Measurements from ENCODE around the gene HOGA1. TPM values are rescaled to one million over a fixed set of nuclear protein-coding genes. Genes with fewer than 3 reads are reported as not detected.
A peak's percentile ranks its signal among the peaks of the same experiment; 100 is the strongest.

The HOGA1 gene
- under 1 TPM in 1 of 5 donors, not detected in 4; 0.18 TPM for total RNA-seq
- total RNA-seq (2013), result not detected
- total RNA-seq, result 0 to 0.07 (median 0) reads per million in 29 experiments

DNA sequence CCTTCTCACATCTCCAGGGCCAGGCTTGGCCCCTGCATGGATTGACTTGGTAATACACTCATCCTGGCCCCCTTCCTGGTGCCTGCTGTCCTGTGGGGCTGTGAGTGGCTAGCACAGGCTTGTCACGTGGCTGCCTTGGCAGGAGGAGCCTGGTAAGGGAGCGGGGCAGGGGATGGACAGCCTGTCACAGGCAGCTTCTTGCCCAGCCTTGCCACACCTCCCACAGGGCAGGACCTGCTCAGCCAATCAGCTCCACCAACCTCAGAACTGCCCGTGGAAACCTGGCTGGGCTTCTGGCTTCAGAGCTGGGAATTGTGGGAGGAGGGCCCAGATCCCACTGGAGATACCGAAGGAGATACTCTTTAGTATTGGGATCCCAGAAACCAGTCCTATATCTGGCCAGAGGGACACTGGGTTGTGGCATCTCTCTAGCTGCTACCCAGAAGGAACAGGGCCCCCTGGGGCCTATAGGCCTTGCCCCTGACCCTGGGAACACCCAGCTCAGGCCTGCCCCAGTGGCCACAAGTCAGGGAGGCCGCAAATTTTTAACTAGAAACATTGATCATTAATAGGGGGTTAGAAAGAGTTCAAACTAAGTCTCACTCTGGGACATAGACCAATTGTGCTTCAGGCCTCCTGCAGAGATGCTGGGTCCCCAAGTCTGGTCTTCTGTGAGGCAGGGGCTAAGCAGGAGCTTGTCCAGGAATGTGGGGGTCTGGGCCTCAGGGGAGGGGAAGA, at the start of gene HOGA1:
Gene HOGA1 (plus strand): TSS at position 330 of the 738 bp plus-strand sequence. CDS start 315 bp downstream, at position 645.
- H3K4me1 Mint-ChIP-seq, result no peaks in the 10 kb centered on the region

DNA sequence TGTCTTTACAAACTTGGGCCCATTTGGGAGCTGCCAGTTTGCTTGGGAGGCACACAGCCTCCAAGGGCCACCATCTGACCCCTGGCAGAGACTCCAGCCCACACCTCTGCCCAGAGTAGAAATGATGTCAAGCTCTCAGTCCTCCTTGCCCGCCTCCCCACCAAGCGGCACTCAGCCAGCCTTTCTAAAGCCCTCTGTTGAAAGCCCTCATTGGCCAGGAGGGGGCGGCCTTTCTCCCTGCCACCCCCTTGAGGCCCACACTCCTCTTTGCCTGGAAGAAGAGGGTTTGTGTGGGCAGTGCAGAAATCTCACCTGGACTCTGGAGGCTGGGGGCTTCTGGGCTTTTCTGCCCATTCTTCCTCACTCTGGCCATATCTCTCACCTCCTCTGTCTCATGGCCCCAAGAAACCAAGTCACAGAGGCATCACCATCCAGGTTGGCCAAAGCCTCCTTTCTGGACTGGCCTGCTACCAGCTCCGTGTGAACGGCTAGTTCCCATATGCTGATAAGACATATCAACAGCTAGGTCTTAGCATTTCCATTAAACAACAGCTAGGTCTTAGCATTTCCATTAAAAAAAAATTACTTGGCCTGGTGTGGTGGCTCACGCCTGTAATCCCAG, 49.3 kb upstream of the HOGA1 start:
- CTCF ChIA-PET, result no interaction called here
- Histone ChIP-seq H3K27me3 (replicated peaks in 1 of 2; ENCODE audit: control insufficient read depth in 2 of 2, extremely low read depth in 1 of 2, insufficient read depth in 2 of 2, low read length in 1 of 2) (no peaks in the 10 kb centered on the region), H3K36me3 (ENCODE audit: control insufficient read depth in 2 of 2, extremely low read depth in 1 of 2, insufficient read depth in 1 of 2, low read length in 1 of 2) (no peaks in the 10 kb centered on the region), H3K4me3 (ENCODE audit: control insufficient read depth in 1 of 2, extremely low read depth in 1 of 2, low read length in 1 of 2) (no peak overlapping the region), H3K4me1 (ENCODE audit: control insufficient read depth in 1 of 2, extremely low read depth in 1 of 2, insufficient read depth in 2 of 2, low read length in 2 of 2) (no peaks in the 10 kb centered on the region), H3K9me3 (no peaks in the 10 kb centered on the region), H3K27ac (ENCODE audit: low read length) (no peak overlapping the region)
- Mint-ChIP-seq H3K4me3 (no peak overlapping the region), H3K4me1 (no peaks in the 10 kb centered on the region), H3K27ac (no peak overlapping the region), H3K36me3 (no peaks in the 10 kb centered on the region), H3K27me3 (no peaks in the 10 kb centered on the region), H3K9me3 (no peaks in the 10 kb centered on the region)
- DNase-seq (peak in 5 of 35 experiments; percentile 2 to 20 (median 6)), ATAC-seq (replicated peaks in 1 of 4) (peak in 1 of 4 experiments; percentile 30)
- POLR2A ChIA-PET, result interaction anchor here in 1 of 2 donors (0.5 kb wide), 1 partner anchor 116 kb away, joined by 5 read pairs; no protein-coding TSS in a partner anchor
- WGBS (ENCODE audit: insufficient coverage), result no CpG with 5 or more reads among the region's 6 CpGs

More for the DNA sequence above, at the start of gene HOGA1:
- ChIA-PET POLR2A (no interaction called here), CTCF (no interaction called here)
- Mint-ChIP-seq H3K27me3 (peaks cover 0 to 2% of the 10 kb centered on the region in 2 donors), H3K36me3 (no peaks in the 10 kb centered on the region), H3K9me3 (no peaks in the 10 kb centered on the region), H3K27ac (no peak within 1 kb of the TSS), H3K4me3 (no peak within 1 kb of the TSS)
- ATAC-seq (replicated peaks in 1 of 4) (no peak), DNase-seq (no peak)
- no peaks in the 10 kb centered on the region for H3K9me3 ChIP-seq
- no peaks in the 10 kb centered on the region for H3K36me3 ChIP-seq (ENCODE audit: control insufficient read depth in 2 of 2, extremely low read depth in 1 of 2, insufficient read depth in 1 of 2, low read length in 1 of 2)
- no peak within 1 kb of the TSS for H3K27ac ChIP-seq (ENCODE audit: low read length)
- no peaks in the 10 kb centered on the region for H3K4me1 ChIP-seq (ENCODE audit: control insufficient read depth in 1 of 2, extremely low read depth in 1 of 2, insufficient read depth in 2 of 2, low read length in 2 of 2)
- H3K27me3 ChIP-seq (replicated peaks in 1 of 2; ENCODE audit: control insufficient read depth in 2 of 2, extremely low read depth in 1 of 2, insufficient read depth in 2 of 2, low read length in 1 of 2), result peaks cover 0 to 8% of the 10 kb centered on the region in 2 experiments
- 43% methylated on average over 3 of the region's 5 CpGs for WGBS (ENCODE audit: insufficient coverage)
- no peak within 1 kb of the TSS for H3K4me3 ChIP-seq (ENCODE audit: control insufficient read depth in 1 of 2, extremely low read depth in 1 of 2, low read length in 1 of 2)

DNA sequence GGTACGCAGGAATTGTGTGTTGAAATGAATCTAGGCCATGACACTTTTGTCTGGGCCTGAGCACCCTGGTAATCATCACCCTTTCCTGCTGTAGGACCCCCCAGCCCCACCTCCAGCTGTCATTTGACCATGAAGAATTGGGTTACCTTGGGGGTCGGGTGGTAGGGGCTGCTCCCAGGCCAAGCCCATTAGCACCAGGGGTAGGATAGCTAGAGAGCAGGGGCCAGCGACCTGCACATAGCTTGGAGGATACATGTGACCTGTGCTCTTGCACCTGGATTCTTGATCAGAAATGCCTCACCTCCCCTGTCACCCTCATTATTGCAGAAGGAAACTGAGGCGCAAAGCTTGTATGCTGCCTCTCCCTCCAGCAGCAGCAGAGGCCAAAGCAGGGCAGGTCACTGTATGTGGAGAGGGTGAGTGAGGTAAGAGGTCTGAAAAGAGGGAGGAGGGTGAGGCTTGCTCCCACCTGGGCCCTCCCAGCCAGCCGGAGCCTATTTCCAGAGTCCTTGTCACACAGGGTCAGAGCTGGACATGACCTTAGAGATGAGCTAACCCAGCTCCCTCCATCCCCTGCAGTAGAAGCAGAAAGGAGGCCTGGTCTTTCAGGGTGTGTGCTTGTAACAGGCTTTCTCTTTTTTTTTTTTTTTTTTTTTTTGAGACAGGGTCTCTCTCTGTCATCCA, 46.9 kb upstream of the HOGA1 start:
- no peaks in the 10 kb centered on the region for H3K36me3 ChIP-seq (ENCODE audit: control insufficient read depth in 2 of 2, extremely low read depth in 1 of 2, insufficient read depth in 1 of 2, low read length in 1 of 2)
- H3K27me3 ChIP-seq (replicated peaks in 1 of 2; ENCODE audit: control insufficient read depth in 2 of 2, extremely low read depth in 1 of 2, insufficient read depth in 2 of 2, low read length in 1 of 2), result peaks cover 0 to 4% of the 10 kb centered on the region in 2 experiments
- Mint-ChIP-seq H3K36me3 (no peaks in the 10 kb centered on the region), H3K4me1 (peaks cover 0 to 4% (median 0%) of the 10 kb centered on the region in 3 donors), H3K27ac (no peak overlapping the region), H3K4me3 (no peak overlapping the region), H3K9me3 (no peaks in the 10 kb centered on the region), H3K27me3 (no peaks in the 10 kb centered on the region)
- no peak for DNase-seq
- no peak for ATAC-seq (replicated peaks in 1 of 4)
- H3K4me1 ChIP-seq (ENCODE audit: control insufficient read depth in 1 of 2, extremely low read depth in 1 of 2, insufficient read depth in 2 of 2, low read length in 2 of 2), result peaks cover 0 to 2% of the 10 kb centered on the region in 2 experiments
- CTCF ChIA-PET, result interaction anchor here in 1 of 2 donors (0.7 kb wide), 1 partner anchor 960 kb away, joined by 6 read pairs; no protein-coding TSS in a partner anchor
- WGBS (ENCODE audit: insufficient coverage), result no CpG with 5 or more reads among the region's 5 CpGs
- no peaks in the 10 kb centered on the region for H3K9me3 ChIP-seq
- H3K27ac ChIP-seq (ENCODE audit: low read length), result no peak overlapping the region
- POLR2A ChIA-PET, result no interaction called here
- no peak overlapping the region for H3K4me3 ChIP-seq (ENCODE audit: control insufficient read depth in 1 of 2, extremely low read depth in 1 of 2, low read length in 1 of 2)

DNA sequence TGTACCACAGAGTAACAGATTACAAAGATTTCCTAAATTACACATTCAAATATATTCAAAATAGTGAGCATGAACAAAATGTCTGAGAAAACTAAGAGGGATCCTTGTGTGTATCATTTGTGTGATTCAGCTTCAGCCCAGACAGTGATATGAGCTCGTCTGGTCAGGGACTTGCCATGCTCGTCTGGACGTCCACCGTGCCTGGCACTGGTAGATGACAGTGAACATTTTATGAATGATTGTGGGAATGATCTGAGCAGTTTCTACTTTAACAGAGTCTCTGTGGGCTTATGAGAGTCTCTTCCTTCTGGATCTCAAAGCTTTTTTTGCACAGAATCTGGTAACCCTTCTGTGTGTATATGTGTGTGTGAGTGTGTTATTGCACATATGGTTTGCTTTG, 45.8 kb upstream of the HOGA1 start:
- CTCF ChIA-PET, result interaction anchor here in 1 of 2 donors (0.7 kb wide), 1 partner anchor 959 kb away, joined by 6 read pairs; no protein-coding TSS in a partner anchor

DNA sequence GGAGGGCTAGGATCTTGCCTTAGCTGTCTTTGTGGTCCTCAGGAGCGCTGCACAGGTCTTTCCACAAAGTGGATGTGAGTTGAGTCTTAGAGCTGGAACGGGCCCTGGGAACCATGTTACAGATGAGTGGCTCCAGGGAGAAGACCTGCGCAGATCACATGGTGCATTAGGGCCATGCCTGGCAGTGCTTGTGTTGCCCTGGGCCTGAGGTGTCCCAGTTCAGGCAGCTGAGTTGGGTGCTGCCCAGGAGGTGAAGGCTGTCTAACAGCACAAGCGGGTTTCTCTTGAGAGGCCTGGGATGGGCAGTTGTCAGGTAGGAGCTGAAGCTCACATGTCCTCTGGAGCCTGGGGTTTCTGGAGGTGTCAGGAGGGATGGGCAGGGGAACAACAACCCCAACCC, 45.4 kb upstream of the HOGA1 start:
- Mint-ChIP-seq H3K36me3 (no peaks in the 10 kb centered on the region), H3K4me1 (peaks cover 5 to 16% (median 8%) of the 10 kb centered on the region in 3 donors), H3K27me3 (no peaks in the 10 kb centered on the region), H3K27ac (no peak overlapping the region), H3K4me3 (no peak overlapping the region), H3K9me3 (no peaks in the 10 kb centered on the region)
- no peaks in the 10 kb centered on the region for H3K9me3 ChIP-seq
- no peak for ATAC-seq (replicated peaks in 1 of 4)
- no peak overlapping the region for H3K4me3 ChIP-seq (ENCODE audit: control insufficient read depth in 1 of 2, extremely low read depth in 1 of 2, low read length in 1 of 2)
- DNase-seq, result no peak
- no peaks in the 10 kb centered on the region for H3K36me3 ChIP-seq (ENCODE audit: control insufficient read depth in 2 of 2, extremely low read depth in 1 of 2, insufficient read depth in 1 of 2, low read length in 1 of 2)
- CTCF ChIA-PET, result no interaction called here
- POLR2A ChIA-PET, result interaction anchor here in 1 of 2 donors (0.6 kb wide), 1 partner anchor 342 kb away, joined by 4 read pairs; no protein-coding TSS in a partner anchor
- no peak overlapping the region for H3K27ac ChIP-seq (ENCODE audit: low read length)
- peaks cover 0 to 2% of the 10 kb centered on the region in 2 experiments for H3K4me1 ChIP-seq (ENCODE audit: control insufficient read depth in 1 of 2, extremely low read depth in 1 of 2, insufficient read depth in 2 of 2, low read length in 2 of 2)
- H3K27me3 ChIP-seq (replicated peaks in 1 of 2; ENCODE audit: control insufficient read depth in 2 of 2, extremely low read depth in 1 of 2, insufficient read depth in 2 of 2, low read length in 1 of 2), result peaks cover 0 to 4% of the 10 kb centered on the region in 2 experiments
- WGBS (ENCODE audit: insufficient coverage), result 100% methylated on average over 2 of the region's 4 CpGs

More for the DNA sequence above, 45.8 kb upstream of the HOGA1 start:
- Mint-ChIP-seq H3K4me3 (no peak overlapping the region), H3K36me3 (no peaks in the 10 kb centered on the region), H3K27ac (no peak overlapping the region), H3K9me3 (no peaks in the 10 kb centered on the region), H3K4me1 (peaks cover 5 to 14% (median 7%) of the 10 kb centered on the region in 3 donors), H3K27me3 (no peaks in the 10 kb centered on the region)
- Histone ChIP-seq H3K4me3 (ENCODE audit: control insufficient read depth in 1 of 2, extremely low read depth in 1 of 2, low read length in 1 of 2) (no peak overlapping the region), H3K9me3 (no peaks in the 10 kb centered on the region), H3K27ac (ENCODE audit: low read length) (no peak overlapping the region), H3K4me1 (ENCODE audit: control insufficient read depth in 1 of 2, extremely low read depth in 1 of 2, insufficient read depth in 2 of 2, low read length in 2 of 2) (peaks cover 0 to 2% of the 10 kb centered on the region in 2 experiments), H3K36me3 (ENCODE audit: control insufficient read depth in 2 of 2, extremely low read depth in 1 of 2, insufficient read depth in 1 of 2, low read length in 1 of 2) (no peaks in the 10 kb centered on the region), H3K27me3 (replicated peaks in 1 of 2; ENCODE audit: control insufficient read depth in 2 of 2, extremely low read depth in 1 of 2, insufficient read depth in 2 of 2, low read length in 1 of 2) (peaks cover 0 to 4% of the 10 kb centered on the region in 2 experiments)
- POLR2A ChIA-PET, result interaction anchor here in 1 of 2 donors (0.6 kb wide), 1 partner anchor 342 kb away, joined by 4 read pairs; no protein-coding TSS in a partner anchor
- WGBS (ENCODE audit: insufficient coverage), result 81% methylated on average over 4 of the region's 4 CpGs
- DNase-seq, result no peak
- no peak for ATAC-seq (replicated peaks in 1 of 4)
